GM21423 (cell line): ENCODE measurements around the gene CASTOR1.

Source experiments
- ATAC-seq: cut with Tn5 transposase; IDR thresholded peaks from one replicate; pipeline ENCODE4 v1.9.1; 2021; ENCODE audit warnings: mild to moderate bottlenecking, moderate library complexity; ENCODE audit not compliant: unreplicated experiment

Gene CASTOR1

GRCh38 chr22:30247561-30247960, 41.7 kb downstream of the CASTOR1 start:
- ATAC-seq, result no peak

DNA sequence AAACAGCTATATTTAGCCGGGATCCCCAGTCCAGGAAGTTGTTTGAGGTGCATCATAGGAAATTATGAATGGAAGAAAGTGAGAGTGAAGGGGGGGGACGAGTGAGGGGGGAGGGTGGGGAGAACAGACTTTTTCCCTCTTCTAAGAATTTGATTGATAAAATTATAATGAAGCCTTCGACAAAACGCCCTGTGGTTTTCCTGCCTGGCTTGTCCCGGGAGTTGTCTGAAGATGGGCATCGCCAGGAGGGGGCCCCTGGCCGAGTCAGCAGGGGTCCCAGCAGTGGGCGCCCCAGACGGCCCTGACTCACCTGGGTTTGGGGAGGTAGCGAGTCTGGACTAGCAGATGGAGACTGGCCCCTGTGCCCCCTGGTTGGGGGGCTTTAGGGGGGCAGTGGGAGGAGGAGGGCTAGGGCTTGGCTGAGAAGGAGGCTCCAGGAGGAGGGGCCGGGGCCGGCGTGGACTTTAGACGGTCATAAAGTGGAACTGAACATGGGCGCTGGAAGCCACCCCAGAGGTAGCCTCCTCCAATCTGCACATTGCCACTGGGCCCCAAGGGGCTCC, 42.4 kb downstream of the CASTOR1 start:
- ATAC-seq, result no peak

DNA sequence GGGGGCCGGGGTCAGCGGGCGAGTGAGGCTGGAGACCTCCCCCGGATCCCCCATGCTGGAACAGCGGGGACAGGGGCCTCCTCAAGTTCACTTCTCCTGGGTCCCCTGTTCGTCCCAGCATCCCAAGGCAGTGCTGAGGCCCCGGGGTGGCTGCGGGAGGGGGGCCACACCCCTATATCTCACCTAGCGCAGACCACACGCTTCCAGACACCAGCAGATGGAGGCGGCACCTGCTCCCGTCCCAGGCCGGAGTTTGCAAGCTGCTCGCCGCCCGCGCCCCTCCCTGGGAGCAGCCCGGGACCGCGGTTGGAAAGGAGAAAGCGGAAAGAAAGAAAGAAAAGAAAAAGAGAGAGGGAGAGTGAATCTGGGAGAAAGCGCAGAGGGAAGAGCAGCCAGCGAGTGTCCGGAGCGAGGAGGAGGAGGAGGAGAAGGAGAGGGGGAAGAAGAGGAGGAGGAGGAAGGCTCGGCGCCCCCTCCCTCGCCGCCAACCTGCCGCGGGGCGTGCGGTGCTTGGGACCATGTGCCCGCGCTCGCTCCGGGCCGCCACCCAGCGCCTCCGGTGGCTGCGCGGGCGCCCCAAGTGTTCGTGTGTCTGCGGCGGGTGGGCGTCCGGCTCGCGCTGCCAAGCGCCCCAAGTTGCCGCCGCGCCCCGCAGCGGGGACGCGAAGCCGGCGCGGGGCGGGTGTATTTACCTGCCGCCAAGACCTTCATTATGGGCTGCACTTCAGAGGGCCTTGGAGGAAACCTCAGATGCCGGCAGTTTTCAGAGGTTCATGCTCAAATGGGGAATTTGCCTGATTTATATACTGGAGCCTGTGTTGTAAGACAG, 43.1 kb downstream of the CASTOR1 start, which contains the start of gene LIF:
Gene LIF, minus strand, starts transcription at position 775 of the 829 bp plus-strand sequence. Its CDS starts 64 bp downstream, at position 711.
- ATAC-seq, result no peak

DNA sequence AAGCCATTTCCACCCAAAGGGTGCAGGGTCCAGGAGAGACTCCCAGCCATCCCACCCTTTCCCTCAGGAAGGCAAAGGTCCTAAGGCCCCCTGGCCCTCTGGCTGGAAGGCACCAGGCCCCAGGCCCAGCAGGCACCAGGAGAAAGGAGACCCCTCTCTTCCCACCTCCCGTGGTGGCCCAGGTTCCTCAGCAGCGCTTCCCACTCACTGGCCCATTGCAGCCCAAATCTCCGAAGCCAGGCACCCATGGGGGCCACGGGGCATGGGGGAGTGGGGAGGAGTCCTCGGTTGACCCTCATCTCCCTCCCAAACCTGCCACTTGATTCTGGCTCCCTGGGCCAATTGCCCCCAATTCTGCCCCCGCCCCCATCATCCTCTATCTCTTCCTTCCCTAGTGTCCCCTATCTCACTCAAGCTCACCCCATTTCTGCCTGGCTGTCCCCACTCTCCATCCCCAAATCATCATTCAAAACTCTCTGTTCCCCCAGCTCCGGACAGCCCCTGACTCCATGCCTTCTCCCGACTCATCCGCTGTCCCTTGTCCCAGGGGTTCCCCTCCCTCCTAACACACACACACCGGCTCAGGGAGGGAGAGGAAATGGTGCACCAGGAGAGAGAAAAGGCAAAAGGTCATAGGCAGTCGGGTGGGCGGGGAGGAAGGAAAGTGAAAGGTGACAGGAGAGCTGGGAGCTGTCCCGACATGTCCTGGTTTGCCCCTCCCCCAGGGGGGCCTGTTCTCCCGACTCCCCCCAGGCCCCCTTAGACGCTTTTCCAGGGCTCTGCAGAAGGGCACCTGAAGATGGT, 43.9 kb downstream of the CASTOR1 start:
- ATAC-seq, result no peak

DNA sequence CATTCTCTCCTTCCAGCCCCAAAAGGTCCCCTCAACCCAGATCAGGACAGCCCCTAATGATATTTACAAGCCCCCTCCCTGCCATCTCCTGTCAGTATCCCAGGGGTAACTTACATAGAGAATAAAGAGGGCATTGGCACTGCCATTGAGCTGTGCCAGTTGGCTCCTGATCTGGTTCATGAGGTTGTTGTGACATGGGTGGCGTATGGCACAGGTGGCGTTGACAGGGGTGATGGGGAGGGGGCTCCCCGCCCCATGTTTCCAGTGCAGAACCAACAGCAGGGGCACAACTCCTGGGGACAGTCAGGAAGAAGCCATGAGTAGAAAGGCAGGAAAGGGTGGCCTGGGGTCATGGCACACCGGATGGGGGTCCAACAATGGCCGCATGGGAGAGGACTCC, 44.7 kb downstream of the CASTOR1 start:
- ATAC-seq, result no peak

DNA sequence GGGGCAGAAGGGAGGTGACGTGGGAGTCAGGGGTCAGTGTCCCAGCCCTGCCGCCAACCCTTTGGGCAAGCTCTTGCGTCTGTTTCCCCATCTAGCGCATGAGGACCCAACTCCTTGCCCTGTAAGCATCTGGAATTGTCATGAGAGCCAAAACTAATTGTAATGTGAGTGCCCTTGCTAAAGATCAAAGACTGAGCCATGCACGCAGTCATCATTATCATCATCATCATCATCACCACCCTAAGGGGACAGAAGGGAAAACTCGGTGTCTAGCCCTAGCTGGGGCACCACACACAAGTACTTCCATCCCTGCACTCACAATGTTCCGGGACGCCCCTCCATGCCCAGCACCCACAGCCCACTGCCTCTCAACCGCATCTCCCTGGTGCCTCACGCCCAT, 45.2 kb downstream of the CASTOR1 start:
- ATAC-seq, result no peak

DNA sequence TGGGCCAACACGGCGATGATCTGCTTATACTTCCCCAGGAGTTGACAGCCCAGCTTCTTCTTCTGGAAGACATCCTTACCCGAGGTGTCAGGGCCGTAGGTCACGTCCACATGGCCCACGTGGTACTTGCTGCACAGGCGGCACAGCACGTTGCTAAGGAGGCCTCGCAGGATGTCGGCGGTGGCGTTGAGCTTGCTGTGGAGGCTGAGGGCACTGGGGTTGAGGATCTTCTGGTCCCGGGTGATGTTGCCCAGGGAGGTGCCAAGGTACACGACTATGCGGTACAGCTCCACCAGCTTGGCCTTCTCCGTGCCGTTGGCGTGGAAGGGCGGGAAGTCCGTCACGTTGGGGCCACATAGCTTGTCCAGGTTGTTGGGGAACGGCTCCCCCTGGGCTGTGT, 45.6 kb downstream of the CASTOR1 start:
- ATAC-seq, result no peak

GRCh38 chr22:30241576-30242371, 47.5 kb downstream of the CASTOR1 start:
- no peak for ATAC-seq

GRCh38 chr22:30240541-30241417, 48.5 kb downstream of the CASTOR1 start:
- no peak for ATAC-seq

- no peak for ATAC-seq
Measured at GRCh38 chr22:30239488-30240405, 49.6 kb downstream of the CASTOR1 start.

DNA sequence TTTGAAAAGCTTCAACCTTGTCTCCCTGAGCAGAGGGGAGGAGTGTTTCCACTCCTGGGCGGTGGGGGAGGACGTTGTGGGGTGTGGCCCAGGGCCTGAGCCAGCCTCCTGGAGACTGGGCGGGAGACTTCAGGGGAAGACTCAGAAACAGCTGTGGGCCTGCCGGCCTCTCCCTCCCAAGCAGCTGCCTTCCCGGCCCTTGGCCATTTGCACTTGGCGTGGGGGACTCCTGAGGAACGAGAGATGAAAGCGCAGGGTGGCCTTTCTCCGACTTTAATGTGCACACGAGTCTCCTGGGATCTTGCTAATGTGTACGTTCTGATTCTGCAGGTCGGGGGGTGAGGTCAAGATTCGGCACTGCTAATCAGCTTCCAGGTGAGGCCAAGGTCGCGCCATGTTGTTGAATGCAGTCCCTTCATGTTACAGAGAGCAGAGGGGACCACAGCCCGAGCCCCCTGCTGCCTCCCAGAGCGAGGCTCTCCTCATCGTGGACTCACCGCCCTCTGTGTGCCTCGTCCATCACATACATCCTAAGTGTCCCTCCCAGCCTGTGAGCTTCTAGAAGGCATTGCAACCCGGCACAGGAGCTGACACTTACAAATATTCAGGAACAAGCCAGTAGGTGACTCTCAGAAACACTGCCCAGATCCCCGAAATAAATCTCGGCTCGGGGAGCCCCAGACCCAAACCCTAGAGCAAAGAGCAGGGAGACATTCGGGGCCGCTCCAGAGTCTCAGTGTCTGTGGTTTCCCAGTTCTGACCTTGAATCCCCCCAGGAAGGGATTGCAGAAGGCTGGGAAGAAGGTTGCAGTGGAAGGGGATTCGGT, 50.4 kb downstream of the CASTOR1 start:
- no peak for ATAC-seq

DNA sequence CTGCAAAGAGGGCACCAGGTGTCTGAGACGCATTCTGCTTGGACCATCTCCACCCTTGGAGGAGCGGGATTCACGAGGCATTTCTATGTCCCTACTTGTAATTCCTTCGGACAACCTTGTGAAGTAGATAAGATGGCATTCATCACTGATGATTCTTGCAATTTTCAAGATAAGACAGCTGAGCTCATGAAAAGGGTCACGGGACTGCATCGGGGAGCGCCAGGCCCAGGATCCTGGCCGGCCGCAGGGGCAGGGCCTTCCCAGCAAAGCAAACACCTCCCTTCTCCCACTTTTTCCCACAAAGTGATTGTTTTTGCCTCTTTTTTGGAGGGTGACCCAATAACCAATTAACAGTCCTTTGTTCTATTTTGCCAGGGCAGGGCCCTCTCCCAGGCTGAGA, 51.2 kb downstream of the CASTOR1 start:
- ATAC-seq, result no peak

GRCh38 chr22:30236875-30237274, 52.4 kb downstream of the CASTOR1 start:
- ATAC-seq, result no peak

- ATAC-seq, result no peak
Measured at GRCh38 chr22:30235687-30236170, 53.6 kb downstream of the CASTOR1 start.
